Posterior cingulate gyrus (tissue), 11 donors: Measurements from ENCODE around the gene ADSS1.
A peak's percentile ranks its signal among the peaks of the same experiment; 100 is the strongest.
"Not testable (repeated sequence)": the region's sequence is repeated elsewhere in the genome, so short reads cannot be mapped to it uniquely, and the experiment has no call there.

Source experiments
- DNase-seq, 10 donors: peaks; one replicate each; pipeline versions ENCODE4 v3.0.0 to v3.0.0-alpha.2; 2020 to 2021; ENCODE audit warnings: mixed read lengths in 3 of 10
- intact Hi-C: fragments of 100-400 bp; cut with DNase I; formaldehyde crosslinking; loops from one replicate; pipeline ENCODE4 v1.15.1; 2023

ADSS1 gene

DNA sequence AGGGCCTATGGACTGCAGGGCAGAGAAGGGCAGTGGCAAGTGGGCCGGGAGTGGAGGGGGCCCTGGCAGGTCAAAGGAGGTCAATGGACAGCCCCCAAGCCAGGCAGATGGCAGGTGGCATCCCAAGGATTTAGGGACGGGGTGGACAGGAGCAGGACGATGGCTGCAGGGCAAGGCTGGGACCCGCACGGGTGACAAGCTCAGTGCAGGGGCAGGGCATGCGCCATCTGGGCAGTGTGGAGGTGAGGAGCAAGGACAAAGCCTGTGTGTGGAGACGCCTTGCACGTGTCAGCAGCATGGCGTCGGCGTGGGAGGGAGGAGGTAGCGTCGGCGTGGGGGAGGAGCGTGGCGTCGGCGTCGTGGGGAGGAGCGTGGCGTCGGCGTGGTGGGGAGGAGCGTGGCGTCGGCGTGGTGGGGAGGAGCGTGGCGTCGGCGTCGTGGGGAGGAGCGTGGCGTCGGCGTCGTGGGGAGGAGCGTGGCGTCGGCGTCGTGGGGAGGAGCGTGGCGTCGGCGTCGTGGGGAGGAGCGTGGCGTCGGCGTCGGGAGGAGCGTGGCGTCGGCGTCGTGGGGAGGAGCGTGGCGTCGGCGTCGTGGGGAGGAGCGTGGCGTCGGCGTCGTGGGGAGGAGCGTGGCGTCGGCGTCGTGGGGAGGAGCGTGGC lies 5.3 kb downstream of the ADSS1 start:
- intact Hi-C loops, DNase-seq: not testable (repeated sequence)

DNA sequence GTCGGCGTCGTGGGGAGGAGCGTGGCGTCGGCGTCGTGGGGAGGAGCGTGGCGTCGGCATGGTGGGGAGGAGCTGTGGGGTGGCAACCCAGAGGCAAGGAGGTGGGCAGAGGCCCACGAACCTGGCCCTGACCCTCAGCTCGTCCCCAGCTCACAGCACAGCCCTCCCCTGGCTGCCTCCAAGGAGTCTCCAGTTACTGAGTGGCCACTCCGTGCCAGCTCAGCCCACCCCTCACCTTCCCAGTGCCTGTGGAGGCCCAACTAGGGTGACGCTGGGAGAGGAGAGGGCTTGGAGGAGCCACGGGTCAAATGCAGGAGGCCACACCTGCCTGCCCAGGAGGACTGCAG lies 5.8 kb downstream of the ADSS1 start:
- DNase-seq = no peak
- intact Hi-C loops = no loop called here

DNA sequence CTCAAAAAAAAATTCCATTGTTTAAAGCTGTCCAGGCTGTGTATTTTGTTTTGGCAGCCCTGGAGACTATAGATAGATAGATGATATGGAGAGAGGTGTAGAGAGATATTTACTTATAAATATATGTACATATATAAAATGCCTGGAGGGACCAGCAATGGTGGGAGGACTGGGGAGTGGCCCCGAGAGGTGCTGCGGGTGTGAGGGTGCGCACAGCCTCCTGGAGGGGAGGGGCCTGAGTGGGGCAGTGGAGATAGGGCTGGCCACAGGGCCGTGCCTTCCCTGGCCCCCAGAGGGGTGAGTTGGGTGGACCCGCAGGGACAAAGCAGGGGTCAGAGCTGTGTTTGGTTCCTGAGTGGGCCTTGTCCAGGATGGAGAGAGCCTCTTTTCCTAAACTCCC lies 6.5 kb downstream of the ADSS1 start:
- intact Hi-C loops = no loop called here
- DNase-seq = no peak

DNA sequence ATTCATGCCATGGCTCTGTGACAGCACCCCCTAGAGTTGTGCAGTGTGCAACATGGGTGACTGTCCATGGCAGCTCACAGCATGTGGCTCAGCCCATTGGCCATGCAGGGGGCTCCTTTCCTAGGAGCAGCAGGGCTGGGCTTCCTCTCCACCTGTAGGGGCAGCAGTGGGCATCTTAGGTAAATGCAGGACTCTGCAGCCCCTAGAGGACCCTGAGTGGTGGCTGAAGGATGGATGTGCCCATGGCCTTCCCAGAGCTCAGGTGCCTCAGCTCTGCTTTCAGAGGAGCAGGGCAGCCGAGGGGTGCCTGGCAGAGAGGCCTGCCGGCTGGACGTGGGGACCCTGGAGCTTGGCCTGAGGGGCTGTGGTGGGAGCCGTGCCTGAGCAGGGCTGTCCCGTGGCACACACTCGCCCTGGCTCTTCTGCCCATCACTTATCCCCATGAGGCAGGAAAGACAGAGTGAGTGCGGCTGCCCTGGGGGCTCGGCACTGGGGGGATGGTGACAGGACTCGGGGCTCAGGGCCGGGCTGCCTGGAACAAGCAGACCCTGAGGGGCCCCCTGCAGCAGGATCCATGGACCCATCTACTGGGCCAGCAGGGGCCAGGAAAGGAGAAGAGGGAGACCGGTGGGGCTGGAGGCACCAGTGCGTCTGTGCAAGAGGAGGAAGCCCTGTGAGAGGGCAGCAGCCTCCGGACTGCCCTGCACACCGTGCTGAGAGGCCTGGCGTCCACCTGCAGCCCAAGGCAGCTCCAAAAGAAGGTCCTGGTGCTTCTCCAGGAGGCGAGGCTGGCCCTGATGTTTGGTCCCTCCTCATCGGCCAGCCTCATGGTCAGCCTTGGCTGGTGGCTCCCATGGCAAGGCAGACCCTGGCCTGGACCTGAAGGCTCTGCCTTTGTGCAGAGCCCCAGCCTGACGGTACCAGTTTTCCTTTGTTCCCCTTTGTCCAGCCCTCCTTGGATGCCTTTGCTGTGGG lies 7.6 kb downstream of the ADSS1 start:
- no peak for DNase-seq
- intact Hi-C loops = no loop called here

DNA sequence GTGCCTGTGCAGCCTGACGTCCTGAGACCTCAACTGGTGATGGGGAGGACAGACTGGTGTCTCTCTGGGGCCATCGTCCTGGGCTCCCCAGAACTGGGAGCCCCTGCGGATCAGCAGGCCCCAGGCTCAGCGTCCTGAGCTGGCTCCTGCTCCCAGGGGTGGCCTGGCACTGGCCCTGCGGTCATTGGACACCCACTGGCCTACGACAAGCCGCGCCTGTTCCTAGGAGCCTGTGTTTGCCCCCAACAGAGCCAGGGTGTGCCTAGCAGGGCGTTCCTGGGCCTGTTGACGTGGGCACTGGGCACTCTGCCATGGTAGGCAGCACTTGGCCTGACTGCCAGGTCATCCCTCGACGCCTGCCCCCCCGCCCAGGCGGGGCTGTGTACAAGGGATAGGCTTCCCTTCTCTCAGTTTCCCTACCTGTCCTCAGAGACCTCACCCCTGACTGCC lies 8.4 kb downstream of the ADSS1 start:
- intact Hi-C loops = no loop called here
- DNase-seq = no peak

DNA sequence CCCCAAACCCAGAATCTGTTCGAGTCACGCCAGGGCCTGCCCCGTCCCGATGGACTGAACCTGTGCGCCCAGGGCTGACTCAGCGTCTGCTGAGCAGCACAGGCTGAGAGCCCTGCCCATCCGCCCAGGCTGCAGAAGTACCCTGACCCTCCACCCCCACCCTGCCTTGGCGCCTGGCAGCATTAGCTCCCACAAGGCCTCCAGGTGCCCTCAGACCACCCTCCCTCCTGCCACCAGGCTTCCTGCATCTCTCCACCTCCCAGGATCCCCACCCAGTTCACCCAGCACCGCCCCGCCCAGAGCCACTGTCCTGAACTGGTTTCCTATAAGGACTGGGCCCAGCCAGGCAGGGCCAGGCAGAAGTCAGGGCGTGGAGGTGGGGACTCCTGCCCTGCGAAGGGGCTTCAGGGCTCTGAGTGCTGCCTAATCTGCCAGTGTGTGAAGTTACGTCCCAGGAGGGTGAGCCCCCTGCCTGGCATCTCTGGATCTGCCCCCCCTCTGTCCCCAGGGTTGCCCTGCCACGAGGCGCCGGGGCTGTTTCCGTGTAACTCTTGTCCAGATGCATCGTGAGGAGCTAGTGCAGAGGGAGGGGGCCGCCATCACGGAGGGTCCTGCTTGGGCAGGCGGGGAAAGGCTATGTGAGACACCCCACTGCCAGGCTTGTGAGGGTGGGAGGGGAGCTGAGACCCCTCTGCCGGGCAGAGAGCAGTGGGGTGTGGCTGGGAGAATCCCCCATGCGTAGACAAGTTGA lies 9.1 kb downstream of the ADSS1 start:
- intact Hi-C loops = no loop called here
- no peak for DNase-seq

DNA sequence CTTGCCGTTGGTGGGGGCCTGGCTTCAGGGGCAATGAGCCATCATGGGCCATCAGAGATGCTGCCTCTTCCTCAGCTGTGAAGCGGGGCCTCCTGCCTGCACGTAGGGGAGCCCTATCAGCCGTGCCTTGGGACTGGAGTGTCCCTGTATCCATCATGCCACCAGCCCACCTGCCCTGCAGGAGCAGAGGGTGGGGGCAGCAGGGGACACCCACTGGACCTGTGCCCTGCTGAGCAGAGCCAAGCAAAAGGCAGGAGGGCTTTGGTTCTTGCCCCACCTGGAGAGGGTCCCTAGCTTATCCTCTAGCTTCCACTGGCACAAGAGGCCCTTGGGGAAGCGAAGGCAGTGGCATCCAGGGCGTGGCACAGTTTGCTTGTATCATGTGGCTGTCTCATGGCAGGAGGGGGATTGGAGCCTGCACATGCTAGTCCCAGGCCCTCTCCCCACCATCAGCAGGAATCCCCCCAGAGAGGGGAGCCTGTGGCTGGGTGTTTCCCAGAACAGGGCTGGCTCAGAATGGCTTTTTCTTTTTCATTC lies 10.1 kb downstream of the ADSS1 start:
- no peak for DNase-seq
- intact Hi-C loops = no loop called here

DNA sequence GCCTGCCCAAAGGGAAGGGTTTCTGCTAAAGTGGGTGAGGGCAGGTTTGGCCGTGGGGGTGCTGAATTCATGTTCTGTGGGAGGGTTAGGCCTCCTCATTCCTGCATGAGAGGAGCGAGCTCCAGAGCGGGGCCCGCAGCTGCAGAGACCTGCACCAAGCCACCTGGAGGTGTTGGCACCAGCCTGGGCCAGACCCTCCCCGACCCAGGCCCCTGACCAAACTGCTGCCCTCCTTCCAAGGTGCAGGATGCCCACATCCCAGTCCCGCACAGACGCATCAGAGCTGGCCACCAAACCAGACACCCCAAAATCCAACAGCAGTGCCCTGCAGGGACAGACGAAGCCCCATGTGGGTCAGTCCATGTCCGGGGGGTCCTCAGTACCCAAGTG lies 10.6 kb downstream of the ADSS1 start:
- no peak for DNase-seq
- intact Hi-C loops = no loop called here

DNA sequence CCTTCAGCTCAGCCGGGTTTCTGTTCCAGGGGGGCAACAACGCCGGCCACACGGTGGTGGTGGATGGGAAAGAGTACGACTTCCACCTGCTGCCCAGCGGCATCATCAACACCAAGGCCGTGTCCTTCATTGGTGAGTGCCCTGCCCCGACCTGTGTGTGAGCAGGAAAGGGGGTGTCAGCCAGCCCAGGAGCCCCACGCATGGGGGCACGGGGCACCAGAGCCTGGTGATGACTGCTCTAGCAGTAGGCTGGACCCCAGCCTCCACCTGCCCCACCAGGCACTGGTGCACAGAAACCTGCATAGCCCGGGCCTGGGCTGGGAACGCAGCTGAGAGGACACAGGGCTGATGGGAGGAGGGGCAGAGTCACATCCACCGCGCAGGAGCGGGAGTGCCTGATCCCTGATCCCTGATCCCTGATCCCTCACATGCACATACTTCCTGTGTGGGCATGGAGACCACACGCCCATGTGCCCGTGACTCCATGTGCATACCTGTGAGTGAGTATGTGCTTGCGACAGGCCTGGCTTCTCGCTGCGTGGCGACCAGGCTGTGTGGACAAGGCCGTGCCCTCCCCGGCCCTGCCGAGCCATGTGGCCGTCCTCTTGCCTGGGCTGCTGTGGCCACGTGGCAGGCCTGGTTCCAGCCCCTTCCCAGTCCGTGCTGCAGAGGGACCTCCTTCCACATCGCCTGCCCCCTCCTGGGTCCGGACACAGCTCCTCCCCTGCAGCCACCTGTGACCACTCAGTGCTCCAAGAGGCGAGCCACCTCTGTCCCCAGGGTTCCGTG lies 11.2 kb downstream of the ADSS1 start:
- intact Hi-C loops = no loop called here
- no peak for DNase-seq

DNA sequence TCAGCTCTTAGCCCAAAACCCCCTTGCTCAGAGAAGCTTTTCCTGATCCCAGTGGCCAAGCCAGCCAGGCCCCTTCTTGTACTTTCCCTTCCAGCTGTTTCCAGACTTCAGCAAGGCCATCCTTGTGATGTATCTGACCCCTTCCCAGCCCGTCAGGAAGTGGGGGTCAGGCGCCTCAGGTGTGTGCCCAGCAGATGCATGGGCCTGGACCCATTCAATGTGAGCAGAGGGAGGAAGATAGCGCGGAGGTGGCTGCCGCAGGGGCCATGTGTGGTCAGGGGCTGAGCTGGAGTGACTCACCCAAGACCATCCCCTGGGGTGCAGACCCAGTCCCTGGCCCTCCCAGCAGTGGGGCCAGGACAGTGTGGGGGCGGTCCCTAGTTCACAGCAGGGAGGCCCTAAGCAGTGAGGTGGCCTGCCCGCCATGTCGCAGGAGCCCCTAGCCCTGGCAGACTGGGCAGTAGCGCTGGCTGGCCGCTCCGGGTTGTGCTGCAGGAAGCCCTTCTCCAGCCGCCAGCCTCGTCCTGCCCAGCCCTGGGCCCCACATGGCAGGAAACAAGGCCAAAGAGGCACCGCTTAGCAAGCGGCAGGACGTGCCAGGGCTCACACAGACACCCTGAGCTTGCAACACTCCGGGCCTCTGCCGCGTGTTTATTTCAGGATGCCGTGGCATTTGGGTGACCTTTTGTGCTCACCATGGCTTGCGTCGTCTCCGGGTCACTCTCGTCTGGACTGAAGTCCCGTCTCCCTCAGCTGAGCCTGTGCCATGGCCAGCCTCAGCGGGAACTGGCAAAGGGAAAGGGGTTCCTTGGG lies 12.0 kb downstream of the ADSS1 start:
- DNase-seq = peak; percentile 38 to 94 (median 69)
- intact Hi-C loops = no loop called here

DNA sequence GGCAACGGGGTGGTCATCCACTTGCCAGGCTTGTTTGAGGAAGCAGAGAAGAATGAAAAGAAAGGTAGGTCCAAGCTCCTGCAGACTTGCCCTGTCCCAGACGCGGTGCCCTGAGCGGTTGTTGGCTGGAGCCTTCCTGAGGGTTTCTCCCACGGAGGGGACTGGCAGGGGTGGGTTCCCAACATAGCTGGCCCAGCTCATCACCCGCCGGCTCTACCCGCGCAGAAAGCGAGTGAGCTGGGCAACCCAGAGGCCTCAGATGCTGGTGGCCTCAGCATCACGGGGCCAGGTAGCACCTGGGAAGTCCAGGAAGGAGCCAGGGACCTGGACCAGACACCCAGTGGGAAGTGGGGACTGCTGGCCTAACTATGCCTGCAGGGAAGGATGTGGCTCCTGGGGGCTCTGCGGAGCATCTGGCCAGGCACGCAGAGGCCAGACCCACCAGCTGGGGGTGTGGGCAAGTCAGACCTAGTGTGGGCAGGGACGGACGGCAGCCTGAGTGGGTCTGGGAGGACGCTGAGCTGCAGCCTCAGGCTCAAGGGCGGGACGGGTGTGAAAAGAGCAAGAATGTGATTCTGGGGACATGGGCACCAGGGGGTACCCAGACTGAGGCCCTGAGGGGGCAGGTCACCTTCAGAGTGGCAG lies 14.5 kb downstream of the ADSS1 start:
- intact Hi-C loops = no loop called here
- no peak for DNase-seq

DNA sequence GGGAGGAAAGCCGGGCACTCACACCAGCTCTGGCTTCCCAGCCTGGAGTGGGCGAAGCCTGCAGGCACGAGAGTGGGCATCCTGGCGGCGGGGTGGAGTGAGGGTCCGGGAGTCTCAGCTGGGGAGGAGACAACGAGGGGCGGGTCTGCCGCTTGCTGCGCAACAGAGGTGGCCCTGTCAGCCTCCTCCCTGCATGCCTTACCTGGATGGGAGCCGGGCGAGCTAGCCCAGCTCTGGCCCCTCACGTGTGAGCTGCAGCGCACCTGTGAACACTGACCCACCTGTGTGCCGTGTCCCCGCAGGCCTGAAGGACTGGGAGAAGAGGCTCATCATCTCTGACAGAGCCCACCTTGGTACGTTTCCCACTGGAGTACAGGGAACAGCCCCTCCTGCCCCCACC lies 15.0 kb downstream of the ADSS1 start:
- intact Hi-C loops = no loop called here
- DNase-seq = no peak

DNA sequence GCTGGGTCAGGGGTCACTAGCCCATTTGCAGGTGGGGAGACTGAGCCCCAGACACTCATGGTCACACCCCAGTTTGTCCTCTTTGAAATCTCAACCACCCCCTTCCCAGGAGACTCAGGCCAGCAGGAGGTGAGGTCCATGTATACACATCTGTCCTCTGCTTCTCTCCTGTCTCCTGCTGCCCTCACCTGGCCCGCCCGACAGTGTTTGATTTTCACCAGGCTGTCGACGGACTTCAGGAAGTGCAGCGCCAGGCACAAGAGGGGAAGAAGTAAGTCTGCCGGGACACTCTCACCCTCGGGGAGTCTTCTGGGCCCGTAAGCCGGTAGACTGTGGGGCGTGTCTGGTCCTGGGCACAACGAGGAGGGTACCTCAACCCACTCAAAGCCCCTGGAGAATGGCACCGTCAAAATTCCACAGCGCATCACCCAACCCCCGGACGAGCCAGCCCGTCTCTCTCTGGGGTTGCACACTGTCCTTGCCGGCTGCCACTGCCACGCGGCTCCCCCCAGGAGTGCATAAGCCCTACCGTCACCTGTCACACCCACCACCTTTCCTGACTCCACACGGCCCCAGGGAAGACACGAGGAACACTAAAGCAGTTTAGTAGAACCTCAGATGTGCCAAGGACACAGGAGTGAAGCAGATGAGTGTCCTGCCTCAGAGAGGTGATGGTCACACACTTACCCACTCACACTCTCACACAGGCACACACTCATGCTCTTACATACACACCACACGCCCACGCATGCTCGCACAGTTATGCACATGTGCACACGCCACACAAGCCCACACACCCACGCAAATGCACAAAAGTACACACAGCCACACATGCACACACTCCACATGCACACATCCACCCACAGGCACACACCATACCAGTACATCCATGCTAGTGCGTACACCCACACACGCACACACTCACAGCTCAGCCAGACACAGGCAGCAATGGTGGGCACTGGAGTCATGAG lies 15.8 kb downstream of the ADSS1 start:
- intact Hi-C loops = no loop called here
- no peak for DNase-seq

DNA sequence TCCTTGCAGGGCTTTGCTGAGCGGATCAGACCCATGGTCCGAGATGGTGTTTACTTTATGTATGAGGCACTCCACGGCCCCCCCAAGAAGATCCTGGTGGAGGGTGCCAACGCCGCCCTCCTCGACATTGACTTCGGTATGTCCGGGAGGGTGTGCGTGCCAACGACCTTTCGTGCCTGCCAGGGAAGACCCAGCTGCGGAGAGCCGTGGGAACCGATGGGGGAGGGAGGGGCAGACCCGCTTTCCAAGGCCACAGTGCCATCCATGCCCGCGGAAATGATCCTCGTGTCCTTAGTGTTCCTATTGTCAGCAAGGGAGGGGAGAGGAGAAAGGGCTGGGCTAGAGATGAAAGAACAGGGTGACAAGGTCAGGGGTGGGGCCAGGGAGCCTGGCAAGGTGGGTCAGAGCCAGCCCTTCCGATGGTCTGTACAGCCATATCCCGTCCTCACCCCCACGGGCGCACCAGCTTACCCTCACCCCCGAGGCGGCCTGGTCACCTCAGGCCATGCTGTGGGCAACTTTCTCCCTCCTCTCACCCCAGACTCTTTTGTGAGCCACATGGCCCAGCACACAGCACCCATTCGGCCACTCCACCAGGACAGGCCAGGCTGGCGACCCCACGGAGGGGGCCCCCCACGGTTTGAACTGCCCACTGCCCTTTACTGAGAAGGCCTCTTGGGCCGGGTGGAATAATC lies 17.2 kb downstream of the ADSS1 start:
- DNase-seq = peak in 1 of 10 donors; percentile 48
- intact Hi-C loops = no loop called here

DNA sequence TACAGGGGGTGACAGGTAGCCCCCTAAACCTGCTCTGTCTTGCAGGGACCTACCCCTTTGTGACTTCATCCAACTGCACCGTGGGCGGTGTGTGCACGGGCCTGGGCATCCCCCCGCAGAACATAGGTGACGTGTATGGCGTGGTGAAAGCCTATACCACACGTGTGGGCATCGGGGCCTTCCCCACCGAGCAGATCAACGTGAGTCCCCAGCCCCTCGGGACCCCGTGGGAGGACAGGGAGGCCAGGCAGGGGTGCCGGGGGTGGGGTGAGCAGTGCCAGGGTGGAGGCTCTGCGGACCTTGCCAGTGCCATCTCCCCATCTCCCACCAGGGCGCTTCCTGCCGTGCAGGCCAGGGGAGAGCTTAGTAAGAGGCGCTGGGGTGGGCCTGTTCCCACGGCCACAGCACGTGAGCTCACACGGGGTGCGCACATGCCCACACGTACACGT lies 17.8 kb downstream of the ADSS1 start:
- peak in 2 of 10 donors; percentile 60 to 71 for DNase-seq

DNA sequence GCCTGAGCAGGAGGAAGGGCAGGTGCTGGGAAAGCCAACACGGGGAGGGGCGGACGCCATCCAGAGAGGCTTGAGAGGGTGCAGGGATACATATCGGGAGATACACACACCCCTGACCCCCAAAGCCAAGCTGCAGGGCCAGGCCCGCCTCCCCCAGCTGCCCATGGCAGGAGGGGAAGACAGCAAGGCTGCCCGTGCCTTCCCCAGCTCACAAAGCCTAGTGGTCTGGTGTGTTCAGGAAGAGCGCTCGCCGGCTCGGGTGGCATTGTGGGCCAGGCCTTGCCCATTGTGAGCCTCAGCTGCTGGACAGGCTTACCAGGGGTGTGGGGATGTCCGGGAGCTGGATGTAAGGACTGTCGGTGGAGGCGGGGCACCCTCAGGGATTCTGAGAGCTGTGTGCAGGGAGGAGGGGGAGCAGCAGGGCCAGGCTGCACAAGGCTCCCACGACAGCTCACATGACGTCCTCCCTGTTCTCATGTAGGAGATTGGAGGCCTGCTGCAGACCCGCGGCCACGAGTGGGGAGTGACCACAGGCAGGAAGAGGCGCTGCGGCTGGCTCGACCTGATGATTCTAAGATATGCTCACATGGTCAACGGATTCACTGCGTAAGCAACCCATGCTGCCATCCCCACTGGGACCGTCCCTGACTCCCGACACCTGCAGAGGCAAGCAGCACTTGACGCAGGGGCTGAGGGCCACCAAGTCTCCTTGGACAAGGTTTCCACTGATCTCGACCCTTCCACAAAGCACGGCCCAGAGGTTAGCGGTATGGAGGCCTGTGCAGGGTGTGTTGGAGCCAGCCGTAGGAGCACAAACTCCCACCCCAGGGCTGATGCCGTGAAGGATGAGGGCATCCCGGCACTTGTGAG lies 18.8 kb downstream of the ADSS1 start:
- intact Hi-C loops = no loop called here
- DNase-seq = peak in 1 of 10 donors; percentile 82

More for the DNA sequence above, 17.8 kb downstream of the ADSS1 start:
- intact Hi-C loops = no loop called here
